NT2/D1 (cell line): ENCODE measurements around the gene RIPOR3.
"Not testable (repeated sequence)": the region's sequence is repeated elsewhere in the genome, so short reads cannot be mapped to it uniquely, and the experiment has no call there.

Source experiments
- YY1 ChIP-seq: IDR thresholded peaks from 2 replicates; pipeline ENCODE4 v1.6.1; 2011; ENCODE audit not compliant: insufficient read length, insufficient read depth
- ZNF274 ChIP-seq: IDR thresholded peaks from 2 replicates; pipeline ENCODE4 v1.6.1; 2011; ENCODE audit warnings: mild to moderate bottlenecking, low read depth, low read length

DNA sequence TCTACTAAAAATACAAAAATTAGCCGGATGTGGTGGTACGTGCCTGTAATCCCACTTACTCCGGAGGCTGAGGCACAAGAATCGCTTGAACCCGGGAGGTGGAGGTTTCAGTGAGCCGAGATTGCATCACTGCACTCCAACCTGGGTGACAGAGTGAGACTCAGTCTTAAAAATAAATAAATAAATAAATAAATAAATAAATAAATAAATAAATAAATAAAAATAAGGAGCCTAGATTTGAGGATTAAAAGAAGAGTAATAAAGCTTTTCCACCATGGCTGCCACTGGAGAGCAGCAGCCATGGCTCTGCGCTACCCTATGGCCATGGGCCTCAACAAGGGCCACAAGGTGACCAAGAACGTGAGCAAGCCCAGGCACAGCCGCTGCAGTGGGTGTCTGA lies 70.9 kb downstream of the RIPOR3 start:
- TF ChIP-seq YY1, ZNF274: not testable (repeated sequence)
